Activated T-cell treated with anti-CD3 and anti-CD28 coated beads, Interleukin-2, amount 50 U/mL, for 4 hours (primary cell): Measurements from ENCODE around the gene NPHP4. TPM values are rescaled to one million over a fixed set of nuclear protein-coding genes. Genes with fewer than 3 reads are reported as not detected.
"Not testable (repeated sequence)": the region's sequence is repeated elsewhere in the genome, so short reads cannot be mapped to it uniquely, and the experiment has no call there.

ENCODE experiments used
- ATAC-seq, 2 donors: fragments of 200-7000 bp; cut with Tn5 transposase; one replicate each; pipeline ENCODE4 v1.10.0; 2021
- DNase-seq: peaks from one replicate; pipeline ENCODE4 v3.0.0-alpha.2; 2020
- H3K27me3 Mint-ChIP-seq: one replicate; pipeline ENCODE4 v1.8.0; 2021; ENCODE audit warnings: low read depth, mixed read lengths
- H3K36me3 Mint-ChIP-seq: one replicate; pipeline ENCODE4 v1.8.0; 2022; ENCODE audit warnings: mixed read lengths; ENCODE audit not compliant: insufficient read depth
- H3K4me1 Mint-ChIP-seq: one replicate; pipeline ENCODE4 v1.8.0; 2021; ENCODE audit warnings: low read depth, mixed read lengths
- H3K4me3 Mint-ChIP-seq: one replicate; pipeline ENCODE4 v1.8.0; 2021; ENCODE audit warnings: mild to moderate bottlenecking, moderate library complexity, mixed read lengths
- H3K9me3 Mint-ChIP-seq: one replicate; pipeline ENCODE4 v1.8.0; 2021; ENCODE audit warnings: mixed read lengths
- total RNA-seq, 3 donors: library from RNA; stranded (reverse); gene quantifications; one replicate each; pipeline ENCODE4 v1.2.1, GENCODE V29; 2021

NPHP4 gene
- total RNA-seq, 3 donors from 2014 or later: 7.0 to 9.3 (median 7.1) TPM

DNA sequence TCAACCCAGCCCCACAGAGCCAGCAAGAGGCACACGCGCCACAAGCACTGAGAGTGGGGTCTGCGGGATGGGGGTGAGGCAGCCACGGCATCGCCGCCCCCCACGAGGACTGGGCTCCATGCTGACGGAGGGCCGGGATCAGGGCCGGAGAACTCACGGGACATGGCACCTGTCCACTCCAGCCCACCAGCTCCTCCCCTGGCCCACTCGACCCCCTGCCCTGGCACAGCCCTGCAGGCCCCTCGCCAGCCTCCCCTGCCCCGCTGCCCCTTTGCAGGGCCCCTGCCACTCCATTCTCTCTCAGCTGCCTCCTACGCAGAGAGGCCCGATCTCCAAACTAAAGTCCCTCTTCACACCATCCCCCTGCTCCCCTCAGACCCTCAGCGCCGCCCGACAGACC, 134.0 kb downstream of the NPHP4 start:
- no peak for ATAC-seq
- H3K4me1 Mint-ChIP-seq: no peaks in the 10 kb centered on the region
- peaks cover 2% of the 10 kb centered on the region for H3K36me3 Mint-ChIP-seq
- DNase-seq: no peak
- H3K4me3 Mint-ChIP-seq: no peak overlapping the region
- no peaks in the 10 kb centered on the region for H3K9me3 Mint-ChIP-seq
- H3K27me3 Mint-ChIP-seq: no peaks in the 10 kb centered on the region

DNA sequence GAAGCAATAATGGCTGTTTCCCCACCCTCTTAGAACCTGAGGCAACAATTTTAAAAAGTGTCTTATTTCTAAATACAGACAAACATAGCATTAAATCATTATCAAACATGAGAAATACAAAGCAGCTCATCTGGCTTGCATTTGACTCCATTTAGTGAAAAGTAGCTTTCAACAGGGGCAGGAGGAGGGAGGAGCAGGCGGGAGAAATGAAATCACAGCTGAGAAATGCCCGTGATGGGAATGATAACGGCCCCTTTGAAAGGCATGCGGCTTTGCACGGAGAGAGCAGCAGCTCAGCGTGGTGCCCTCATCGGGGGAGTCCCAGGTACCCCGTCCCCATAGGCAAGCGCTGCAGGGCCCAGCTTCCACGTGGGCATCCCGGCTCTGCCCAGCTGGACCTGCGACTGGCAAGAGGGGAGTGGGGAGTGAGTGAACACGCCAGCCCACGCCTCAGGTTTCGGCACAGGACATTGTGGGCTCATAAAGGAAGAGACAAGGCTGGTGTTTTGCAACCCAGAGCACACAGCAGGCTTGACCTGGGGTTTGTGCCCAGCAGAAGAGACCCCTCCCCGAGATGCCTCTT, 134.6 kb downstream of the NPHP4 start:
- Mint-ChIP-seq H3K27me3 (no peaks in the 10 kb centered on the region), H3K9me3 (no peaks in the 10 kb centered on the region), H3K4me1 (no peaks in the 10 kb centered on the region), H3K4me3 (no peak overlapping the region), H3K36me3 (no peaks in the 10 kb centered on the region)
- DNase-seq (no peak), ATAC-seq (no peak)

DNA sequence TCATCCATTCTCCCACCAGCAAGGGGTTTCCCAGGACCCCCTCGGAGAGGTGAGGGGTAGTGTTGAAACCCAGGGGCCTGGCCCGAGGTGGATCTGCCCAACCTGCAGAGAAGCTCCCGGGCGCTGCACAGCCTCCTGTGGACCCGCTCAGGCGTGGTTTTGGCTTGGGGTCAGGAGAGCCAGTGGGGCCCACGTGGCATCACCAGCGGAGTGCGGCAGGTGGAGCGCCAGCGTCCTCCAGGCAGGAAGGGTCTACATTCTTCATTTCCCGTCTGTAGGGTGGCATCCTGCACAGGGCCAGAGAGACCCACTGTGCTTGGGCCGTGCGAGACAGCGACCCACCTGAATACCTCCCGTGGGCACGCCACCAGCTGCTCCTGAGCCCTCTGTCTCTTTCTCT, 135.2 kb downstream of the NPHP4 start:
- ATAC-seq: no peak
- H3K4me3 Mint-ChIP-seq: no peak overlapping the region
- DNase-seq: no peak
- H3K27me3 Mint-ChIP-seq: no peaks in the 10 kb centered on the region
- no peaks in the 10 kb centered on the region for H3K9me3 Mint-ChIP-seq
- H3K4me1 Mint-ChIP-seq: no peaks in the 10 kb centered on the region
- H3K36me3 Mint-ChIP-seq: no peaks in the 10 kb centered on the region

DNA sequence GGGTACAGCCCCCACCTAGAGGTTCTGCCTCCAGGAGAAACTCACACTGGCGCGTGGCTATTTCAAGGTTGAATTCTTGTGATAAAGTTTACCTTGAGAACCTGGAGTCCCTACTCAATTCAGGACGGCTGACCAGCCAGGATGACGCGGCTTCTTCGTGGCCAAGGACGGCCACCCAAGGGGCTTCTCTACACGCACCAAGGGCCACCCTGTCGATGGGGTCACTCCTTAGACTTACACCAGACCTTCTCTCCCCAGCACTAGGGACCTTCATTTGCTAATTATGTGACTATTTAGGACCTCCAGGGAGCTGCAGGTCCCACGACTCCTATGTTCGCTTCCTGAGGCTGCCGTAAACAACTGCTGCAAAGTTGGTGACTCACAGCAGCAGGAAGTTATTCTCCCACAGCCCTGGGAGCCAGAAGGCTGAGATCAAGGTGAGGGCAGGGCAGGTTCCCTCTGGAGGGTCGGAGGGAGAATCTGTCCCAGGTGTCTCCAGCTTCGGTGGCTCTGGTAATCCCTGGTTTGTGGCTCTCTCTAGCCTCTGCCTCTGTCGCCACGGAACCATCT, 135.9 kb downstream of the NPHP4 start:
- Mint-ChIP-seq H3K4me1 (no peaks in the 10 kb centered on the region), H3K27me3 (no peaks in the 10 kb centered on the region), H3K36me3 (no peaks in the 10 kb centered on the region), H3K9me3 (no peaks in the 10 kb centered on the region), H3K4me3 (no peak overlapping the region)
- DNase-seq: no peak
- ATAC-seq: no peak

DNA sequence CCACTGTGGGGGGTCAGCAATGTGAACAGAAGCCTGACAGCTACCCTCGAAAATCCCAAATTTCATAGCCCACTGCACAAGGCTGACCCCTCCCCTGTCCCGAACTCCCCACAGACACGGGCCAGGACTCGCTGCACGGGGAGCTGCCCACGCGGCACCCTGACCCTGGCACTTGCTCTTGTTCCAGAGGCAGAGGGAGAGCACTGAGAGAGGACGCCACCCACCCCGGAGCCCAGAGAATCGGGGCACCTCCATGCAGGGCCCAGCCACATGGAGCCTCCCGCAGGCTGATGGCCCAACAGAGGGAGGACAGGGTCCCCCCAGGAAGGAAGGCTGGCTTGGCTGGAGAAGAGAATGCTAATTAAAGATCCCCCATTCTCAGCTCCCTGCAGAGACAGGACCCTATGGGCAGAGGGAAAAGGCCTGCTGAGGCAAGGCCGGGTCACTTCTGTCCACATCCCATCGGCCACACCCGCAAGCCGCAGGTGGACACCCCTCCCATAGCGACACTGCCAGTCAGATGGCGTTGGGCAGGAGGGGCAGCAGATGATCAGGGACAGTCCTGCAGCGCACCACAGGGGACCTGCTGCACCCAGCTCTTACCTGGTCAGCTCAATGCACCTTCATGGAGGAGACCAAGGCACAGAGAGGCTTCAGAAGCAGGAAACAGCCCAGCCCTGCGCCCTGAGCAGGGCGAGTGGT, 136.9 kb downstream of the NPHP4 start:
- Mint-ChIP-seq H3K9me3 (no peaks in the 10 kb centered on the region), H3K4me3 (no peak overlapping the region), H3K27me3 (no peaks in the 10 kb centered on the region), H3K36me3 (no peaks in the 10 kb centered on the region), H3K4me1 (no peaks in the 10 kb centered on the region)
- DNase-seq: no peak
- no peak for ATAC-seq

DNA sequence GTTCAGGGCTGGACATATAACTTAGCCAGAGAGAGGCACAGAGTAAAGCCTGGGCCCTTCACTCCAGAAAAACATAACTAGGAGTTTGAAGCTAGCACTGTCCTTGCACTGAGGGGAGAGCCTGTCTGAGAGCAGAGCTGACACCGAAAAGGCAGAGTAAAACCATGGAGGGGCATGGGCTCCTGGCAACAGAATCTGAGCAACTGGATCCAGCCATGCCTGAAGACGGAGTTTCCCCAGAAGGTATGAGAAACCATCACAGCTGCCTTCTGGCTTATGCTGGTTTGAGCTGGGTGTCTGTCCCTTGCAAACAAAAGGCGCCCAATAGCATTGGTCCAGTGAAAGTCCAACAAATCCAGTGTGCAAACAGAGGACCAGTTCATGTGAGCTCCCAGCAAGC, 137.5 kb downstream of the NPHP4 start:
- no peaks in the 10 kb centered on the region for H3K36me3 Mint-ChIP-seq
- ATAC-seq (no peak), DNase-seq (no peak)
- no peaks in the 10 kb centered on the region for H3K9me3 Mint-ChIP-seq
- H3K4me3 Mint-ChIP-seq: no peak overlapping the region
- no peaks in the 10 kb centered on the region for H3K27me3 Mint-ChIP-seq
- no peaks in the 10 kb centered on the region for H3K4me1 Mint-ChIP-seq

DNA sequence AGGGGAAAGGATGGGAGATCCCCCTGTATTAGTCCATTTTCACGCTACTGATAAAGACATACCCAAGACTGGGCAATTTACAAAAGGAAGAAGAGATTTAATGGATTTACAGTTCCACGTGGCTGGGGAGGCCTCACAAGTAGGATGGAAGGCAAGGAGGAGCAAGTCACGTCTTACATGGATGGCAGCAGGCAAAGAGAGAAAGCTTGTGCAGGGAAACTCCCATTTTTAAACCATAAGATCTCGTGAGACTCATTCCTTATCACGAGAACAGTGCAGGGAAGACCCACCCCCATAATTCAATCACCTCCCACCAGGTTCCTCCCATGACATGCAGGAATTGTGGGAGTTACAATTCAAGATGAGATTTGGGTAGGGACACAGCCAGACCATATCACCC, 138.4 kb downstream of the NPHP4 start:
- H3K4me1 Mint-ChIP-seq, ATAC-seq, H3K36me3 Mint-ChIP-seq, H3K4me3 Mint-ChIP-seq, DNase-seq, H3K27me3 Mint-ChIP-seq, H3K9me3 Mint-ChIP-seq: not testable (repeated sequence)

DNA sequence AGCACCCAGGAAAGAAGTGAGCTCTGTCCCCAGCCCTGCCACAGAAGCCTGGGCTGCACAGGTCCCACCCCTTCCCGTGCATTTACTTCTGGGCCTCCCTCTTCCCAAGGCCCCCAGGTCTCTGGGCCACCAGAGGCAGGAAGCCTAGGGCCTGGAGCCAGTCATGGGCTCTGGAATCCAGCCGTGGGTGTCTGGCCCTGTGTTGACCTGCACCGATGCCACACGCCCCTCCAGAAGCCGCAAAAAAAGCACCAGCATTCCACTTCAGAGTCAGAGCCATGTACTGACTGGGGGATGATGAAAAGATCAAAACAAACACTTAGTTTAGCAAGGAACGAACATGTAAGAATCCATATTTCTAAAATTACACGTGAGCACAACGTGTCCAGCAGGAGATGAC, 141.7 kb downstream of the NPHP4 start:
- no peak for ATAC-seq
- no peak for DNase-seq
- Mint-ChIP-seq H3K4me1 (no peaks in the 10 kb centered on the region), H3K4me3 (no peak overlapping the region), H3K9me3 (no peaks in the 10 kb centered on the region), H3K27me3 (peaks cover 7% of the 10 kb centered on the region), H3K36me3 (no peaks in the 10 kb centered on the region)

DNA sequence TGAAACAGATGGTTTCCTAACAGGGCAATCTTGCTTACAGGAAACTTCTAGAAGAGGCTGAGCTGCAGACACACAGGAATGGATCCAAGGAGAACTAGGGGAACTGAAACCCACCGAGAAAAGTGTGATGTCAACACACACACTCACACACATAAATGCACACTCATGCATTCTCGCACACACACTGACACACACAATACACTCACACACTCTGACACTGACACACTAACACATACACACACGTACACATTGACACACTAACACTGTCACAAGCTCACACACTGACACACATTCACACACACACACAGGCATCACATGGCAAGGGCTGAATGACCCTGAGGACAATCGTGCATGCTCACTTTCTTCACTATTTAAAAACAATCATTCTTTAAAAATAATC, 142.7 kb downstream of the NPHP4 start:
- no peaks in the 10 kb centered on the region for H3K9me3 Mint-ChIP-seq

DNA sequence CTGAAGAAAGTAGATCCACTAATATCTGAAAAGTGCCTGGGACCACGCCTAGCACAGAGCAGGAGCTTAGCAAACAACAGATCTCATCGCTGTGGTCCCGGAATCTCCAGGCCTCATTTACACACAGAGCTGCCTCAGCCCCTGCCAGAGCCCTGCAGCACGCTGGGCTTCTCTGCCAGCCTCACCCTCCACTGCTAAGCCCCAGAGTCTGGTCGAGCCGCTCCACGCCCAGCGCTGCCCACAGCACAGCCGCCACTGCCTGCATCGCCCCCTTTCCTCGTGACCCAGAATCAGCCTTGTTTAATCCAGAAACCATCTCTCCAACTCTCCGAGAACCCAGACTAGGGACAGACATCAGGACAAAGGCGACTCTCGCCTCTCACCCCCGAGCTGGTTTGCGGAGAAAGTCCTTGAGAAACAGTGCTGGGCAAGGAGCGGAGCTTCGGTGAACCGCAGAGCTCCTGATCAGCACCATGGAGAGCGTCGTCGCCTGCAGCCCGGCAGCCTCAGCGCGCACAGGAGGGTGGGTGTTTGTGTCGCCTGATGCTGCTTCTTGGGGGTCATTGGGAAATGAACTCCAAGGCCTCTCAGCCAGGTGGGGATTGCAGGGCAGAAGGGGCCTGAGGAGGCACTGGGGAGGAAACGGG, 145.1 kb downstream of the NPHP4 start:
- no peak overlapping the region for H3K4me3 Mint-ChIP-seq
- no peaks in the 10 kb centered on the region for H3K9me3 Mint-ChIP-seq
- H3K36me3 Mint-ChIP-seq: no peaks in the 10 kb centered on the region
- H3K4me1 Mint-ChIP-seq: no peaks in the 10 kb centered on the region
- ATAC-seq (no peak), DNase-seq (no peak)
- H3K27me3 Mint-ChIP-seq: peaks cover 9% of the 10 kb centered on the region

More for the DNA sequence above, 142.7 kb downstream of the NPHP4 start:
- Mint-ChIP-seq H3K36me3 (no peaks in the 10 kb centered on the region), H3K4me1 (no peaks in the 10 kb centered on the region), H3K27me3 (peaks cover 8% of the 10 kb centered on the region), H3K4me3 (no peak overlapping the region)
- DNase-seq: no peak
- no peak for ATAC-seq

DNA sequence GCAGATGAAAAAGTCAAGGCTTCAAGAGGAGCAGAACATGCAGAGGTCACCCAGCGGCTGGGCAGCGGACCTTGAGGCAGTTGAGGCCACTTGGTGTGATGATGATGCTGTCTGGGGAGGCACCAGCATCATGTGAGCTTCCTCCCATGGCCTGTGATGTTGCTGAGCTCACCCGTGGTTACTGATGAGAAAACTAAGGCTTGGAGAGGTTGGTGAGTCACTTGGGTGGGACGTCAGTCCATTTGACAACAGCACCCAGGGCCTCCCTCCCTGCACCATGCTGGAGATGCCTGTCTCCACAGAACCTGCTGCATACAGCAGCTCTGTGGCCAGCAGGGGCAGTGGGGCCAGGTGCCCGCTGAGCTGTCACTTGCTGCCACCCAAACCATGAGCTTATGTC, 146.8 kb downstream of the NPHP4 start:
- ATAC-seq (no peak), DNase-seq (no peak)
- H3K27me3 Mint-ChIP-seq: peaks cover 9% of the 10 kb centered on the region
- no peak overlapping the region for H3K4me3 Mint-ChIP-seq
- H3K36me3 Mint-ChIP-seq: no peaks in the 10 kb centered on the region
- no peaks in the 10 kb centered on the region for H3K4me1 Mint-ChIP-seq
- H3K9me3 Mint-ChIP-seq: no peaks in the 10 kb centered on the region

DNA sequence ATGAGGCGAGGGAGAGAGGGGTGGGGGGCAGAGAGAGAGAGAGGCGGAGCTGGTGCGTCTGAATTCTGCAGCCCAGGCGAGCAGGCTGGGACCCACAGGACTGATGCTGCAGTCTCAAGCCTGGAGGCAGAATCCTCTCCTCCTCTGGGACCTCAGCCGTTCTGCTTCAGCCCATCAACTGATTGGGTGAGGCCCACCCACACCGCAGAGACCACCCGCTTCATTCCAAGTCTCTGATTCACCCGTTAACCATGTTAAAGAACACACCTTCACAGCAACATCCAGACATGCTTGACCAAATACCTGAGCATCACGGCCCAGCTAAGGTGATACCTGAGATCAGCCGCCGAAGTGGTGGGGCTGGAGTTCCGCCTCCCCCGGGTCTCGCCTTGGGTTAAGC, 147.8 kb downstream of the NPHP4 start:
- no peak for DNase-seq
- Mint-ChIP-seq H3K36me3 (no peaks in the 10 kb centered on the region), H3K9me3 (no peaks in the 10 kb centered on the region), H3K4me1 (no peaks in the 10 kb centered on the region), H3K4me3 (no peak overlapping the region), H3K27me3 (peaks cover 9% of the 10 kb centered on the region)
- no peak for ATAC-seq

DNA sequence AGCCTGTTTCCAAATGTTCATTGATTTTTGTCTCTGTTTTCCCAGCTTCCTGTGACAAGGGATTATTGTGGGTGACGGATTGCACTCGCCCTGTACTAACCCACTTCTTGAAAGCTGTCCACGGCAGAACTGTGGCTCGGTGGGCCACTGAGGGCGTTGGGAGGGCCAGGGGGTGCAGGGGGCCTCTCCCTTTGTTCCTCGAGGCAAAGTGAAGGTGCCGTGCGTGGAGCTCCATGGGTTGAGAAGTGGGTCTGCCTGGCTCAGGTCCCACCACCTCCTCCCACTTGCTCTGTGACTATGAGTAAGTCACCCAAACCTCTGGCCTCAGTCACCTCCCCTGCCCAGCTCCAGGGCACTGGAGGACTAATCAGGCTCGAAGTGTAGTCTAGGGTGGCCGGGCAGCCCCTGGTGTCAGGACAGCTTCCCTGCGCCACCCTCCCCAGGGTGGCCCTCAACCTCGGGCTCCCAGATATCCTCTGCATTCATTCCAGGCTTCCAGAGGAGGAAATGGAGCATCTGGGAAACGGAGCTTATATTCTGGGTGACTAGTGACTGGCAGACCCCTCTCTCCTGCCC, 148.6 kb downstream of the NPHP4 start:
- no peak for ATAC-seq
- H3K27me3 Mint-ChIP-seq: peaks cover 9% of the 10 kb centered on the region
- H3K9me3 Mint-ChIP-seq: no peaks in the 10 kb centered on the region
- no peaks in the 10 kb centered on the region for H3K4me1 Mint-ChIP-seq
- no peak overlapping the region for H3K4me3 Mint-ChIP-seq
- no peaks in the 10 kb centered on the region for H3K36me3 Mint-ChIP-seq
- no peak for DNase-seq

DNA sequence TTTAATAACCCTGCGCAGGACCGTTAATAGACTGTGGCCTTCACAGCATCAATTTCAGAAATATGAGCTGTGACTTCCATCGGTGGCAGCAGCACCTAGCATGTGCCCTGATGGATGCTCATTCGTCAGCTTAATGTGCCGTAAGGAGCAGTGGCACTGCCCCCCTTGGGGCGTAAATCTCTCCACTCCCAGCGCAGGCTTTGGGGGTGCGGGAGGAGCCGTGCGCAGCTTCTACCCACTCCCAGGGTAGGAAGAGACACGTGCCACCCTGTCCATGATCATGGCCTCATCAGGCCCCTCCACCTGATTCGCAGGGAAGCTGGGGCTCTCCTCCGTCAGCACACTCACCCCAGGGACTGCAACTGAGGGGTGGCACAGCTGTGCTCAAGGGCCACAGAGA, 149.5 kb downstream of the NPHP4 start:
- no peak for ATAC-seq
- peaks cover 9% of the 10 kb centered on the region for H3K27me3 Mint-ChIP-seq
- H3K4me1 Mint-ChIP-seq: no peaks in the 10 kb centered on the region
- H3K36me3 Mint-ChIP-seq: no peaks in the 10 kb centered on the region
- no peak overlapping the region for H3K4me3 Mint-ChIP-seq
- DNase-seq: no peak
- H3K9me3 Mint-ChIP-seq: no peaks in the 10 kb centered on the region
